Astrocyte (in vitro differentiated cells and primary cell): ENCODE results near the gene MDFIC.

Experiments used
- EZH2 ChIP-seq: IDR thresholded peaks from 2 replicates; pipeline ENCODE4 v1.6.1; 2012; ENCODE audit warnings: mild to moderate bottlenecking, low read length, inconsistent platforms; ENCODE audit not compliant: insufficient read depth
- TF ChIP-seq, protein P1 (sequence below): IDR thresholded peaks from 2 replicates; pipeline ENCODE4 v1.5.1; 2011; ENCODE audit warnings: low read depth, mild to moderate bottlenecking, inconsistent platforms, low read length, moderate library complexity; ENCODE audit not compliant: insufficient read depth

GRCh38 chr7:114932991-114933390 lies 11.1 kb downstream of the MDFIC start:
- TF ChIP-seq EZH2 = no peak
- TF ChIP-seq, protein P1, sequence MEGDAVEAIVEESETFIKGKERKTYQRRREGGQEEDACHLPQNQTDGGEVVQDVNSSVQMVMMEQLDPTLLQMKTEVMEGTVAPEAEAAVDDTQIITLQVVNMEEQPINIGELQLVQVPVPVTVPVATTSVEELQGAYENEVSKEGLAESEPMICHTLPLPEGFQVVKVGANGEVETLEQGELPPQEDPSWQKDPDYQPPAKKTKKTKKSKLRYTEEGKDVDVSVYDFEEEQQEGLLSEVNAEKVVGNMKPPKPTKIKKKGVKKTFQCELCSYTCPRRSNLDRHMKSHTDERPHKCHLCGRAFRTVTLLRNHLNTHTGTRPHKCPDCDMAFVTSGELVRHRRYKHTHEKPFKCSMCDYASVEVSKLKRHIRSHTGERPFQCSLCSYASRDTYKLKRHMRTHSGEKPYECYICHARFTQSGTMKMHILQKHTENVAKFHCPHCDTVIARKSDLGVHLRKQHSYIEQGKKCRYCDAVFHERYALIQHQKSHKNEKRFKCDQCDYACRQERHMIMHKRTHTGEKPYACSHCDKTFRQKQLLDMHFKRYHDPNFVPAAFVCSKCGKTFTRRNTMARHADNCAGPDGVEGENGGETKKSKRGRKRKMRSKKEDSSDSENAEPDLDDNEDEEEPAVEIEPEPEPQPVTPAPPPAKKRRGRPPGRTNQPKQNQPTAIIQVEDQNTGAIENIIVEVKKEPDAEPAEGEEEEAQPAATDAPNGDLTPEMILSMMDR = no peak
